HCEC 1CT (cell line): ENCODE results near the gene BCL11B.

Experiments used
- DNase-seq: peaks from one replicate; pipeline ENCODE4 v3.0.0-alpha.2; 2017

Gene BCL11B

GRCh38 chr14:99216191-99216590, 55.8 kb downstream of the BCL11B start:
- DNase-seq, result no peak

GRCh38 chr14:99215277-99215676, 56.7 kb downstream of the BCL11B start:
- no peak for DNase-seq

GRCh38 chr14:99214701-99215100, 57.3 kb downstream of the BCL11B start:
- DNase-seq, result no peak

GRCh38 chr14:99213527-99213971, 58.4 kb downstream of the BCL11B start:
- no peak for DNase-seq

- no peak for DNase-seq
These were observed 58.9 kb downstream of the BCL11B start for GRCh38 chr14:99213101-99213500.

GRCh38 chr14:99212646-99213045, 59.4 kb downstream of the BCL11B start:
- DNase-seq, result no peak

- DNase-seq, result no peak
These were observed 59.8 kb downstream of the BCL11B start for GRCh38 chr14:99212199-99212598.

- no peak for DNase-seq
These were observed 60.6 kb downstream of the BCL11B start for GRCh38 chr14:99211410-99211809.

- DNase-seq, result no peak
These were observed 61.7 kb downstream of the BCL11B start for GRCh38 chr14:99210333-99210732.

- DNase-seq, result no peak
These were observed 62.6 kb downstream of the BCL11B start for GRCh38 chr14:99209409-99209808.

- DNase-seq, result no peak
These were observed 63.7 kb downstream of the BCL11B start for GRCh38 chr14:99208318-99208717.

GRCh38 chr14:99207456-99207855, 64.5 kb downstream of the BCL11B start:
- DNase-seq, result no peak

GRCh38 chr14:99206090-99206489, 65.9 kb downstream of the BCL11B start:
- DNase-seq, result no peak

- DNase-seq, result no peak
These were observed 66.8 kb downstream of the BCL11B start for GRCh38 chr14:99205086-99205688.

- no peak for DNase-seq
These were observed 68.2 kb downstream of the BCL11B start for GRCh38 chr14:99203801-99204200.

- DNase-seq, result no peak
These were observed 68.9 kb downstream of the BCL11B start for GRCh38 chr14:99203080-99203479.

- no peak for DNase-seq
These were observed 69.5 kb downstream of the BCL11B start for GRCh38 chr14:99202516-99202915.

GRCh38 chr14:99201351-99202073, 70.5 kb downstream of the BCL11B start:
- no peak for DNase-seq

GRCh38 chr14:99200654-99201005, 71.4 kb downstream of the BCL11B start:
- DNase-seq, result no peak

- no peak for DNase-seq
These were observed 71.9 kb downstream of the BCL11B start for GRCh38 chr14:99199846-99200653.

- DNase-seq, result no peak
These were observed 73.1 kb downstream of the BCL11B start for GRCh38 chr14:99198746-99199502.

GRCh38 chr14:99196310-99196650, 75.7 kb downstream of the BCL11B start:
- no peak for DNase-seq

GRCh38 chr14:99195602-99196309, 76.2 kb downstream of the BCL11B start:
- no peak for DNase-seq
